Measurements from ENCODE around the gene FAM9A.
A peak's percentile ranks its signal among the peaks of the same experiment; 100 is the strongest.

The FAM9A gene

GRCh38 chrX:8755116-8755515 lies 46.1 kb downstream of the FAM9A start:
- no peaks in the 10 kb centered on the region for H3K36me3 ChIP-seq
- DNase-seq: peak; percentile 42
- H3K27me3 ChIP-seq (ENCODE audit: insufficient read depth, low read depth, severe bottlenecking): peaks cover 12% of the 10 kb centered on the region
- H3K4me3 ChIP-seq (ENCODE audit: low read depth, low read length): no peak overlapping the region
- no peak overlapping the region for H3K27ac ChIP-seq
- TF ChIP-seq CTCF (IDR thresholded peaks at IDR 0.05; ENCODE audit: low read depth, low read length): peak; percentile 63
- no peaks in the 10 kb centered on the region for H3K9me3 ChIP-seq (ENCODE audit: severe bottlenecking)

GRCh38 chrX:8749697-8750096 lies 51.5 kb downstream of the FAM9A start:
- no peaks in the 10 kb centered on the region for H3K36me3 ChIP-seq
- no peak for DNase-seq
- no peaks in the 10 kb centered on the region for H3K9me3 ChIP-seq (ENCODE audit: severe bottlenecking)
- no peak overlapping the region for H3K27ac ChIP-seq
- H3K27me3 ChIP-seq (ENCODE audit: insufficient read depth, low read depth, severe bottlenecking): peaks cover 18% of the 10 kb centered on the region
- no peak overlapping the region for H3K4me3 ChIP-seq (ENCODE audit: low read depth, low read length)
- no peak for TF ChIP-seq CTCF (IDR thresholded peaks at IDR 0.05; ENCODE audit: low read depth, low read length)

GRCh38 chrX:8748855-8749254 lies 52.3 kb downstream of the FAM9A start:
- Histone ChIP-seq H3K9me3 (ENCODE audit: severe bottlenecking) (no peaks in the 10 kb centered on the region), H3K4me3 (ENCODE audit: low read depth, low read length) (no peak overlapping the region), H3K27me3 (ENCODE audit: insufficient read depth, low read depth, severe bottlenecking) (peaks cover 18% of the 10 kb centered on the region), H3K27ac (no peak overlapping the region), H3K36me3 (no peaks in the 10 kb centered on the region)
- TF ChIP-seq CTCF (IDR thresholded peaks at IDR 0.05; ENCODE audit: low read depth, low read length): peak; percentile 73
- no peak for DNase-seq

GRCh38 chrX:8743126-8743732 lies 58.0 kb downstream of the FAM9A start:
- no peak overlapping the region for H3K27ac ChIP-seq
- no peaks in the 10 kb centered on the region for H3K36me3 ChIP-seq
- H3K9me3 ChIP-seq (ENCODE audit: severe bottlenecking): no peaks in the 10 kb centered on the region
- peaks cover 5% of the 10 kb centered on the region for H3K27me3 ChIP-seq (ENCODE audit: insufficient read depth, low read depth, severe bottlenecking)
- peak; percentile 54 for DNase-seq
- H3K4me3 ChIP-seq (ENCODE audit: low read depth, low read length): no peak overlapping the region
- peak; percentile 73 for TF ChIP-seq CTCF (IDR thresholded peaks at IDR 0.05; ENCODE audit: low read depth, low read length)

GRCh38 chrX:8741981-8742380 lies 59.2 kb downstream of the FAM9A start:
- H3K36me3 ChIP-seq: no peaks in the 10 kb centered on the region
- H3K4me3 ChIP-seq (ENCODE audit: low read depth, low read length): no peak overlapping the region
- H3K9me3 ChIP-seq (ENCODE audit: severe bottlenecking): no peaks in the 10 kb centered on the region
- H3K27me3 ChIP-seq (ENCODE audit: insufficient read depth, low read depth, severe bottlenecking): peaks cover 3% of the 10 kb centered on the region
- no peak for DNase-seq
- H3K27ac ChIP-seq: no peak overlapping the region
- TF ChIP-seq CTCF (IDR thresholded peaks at IDR 0.05; ENCODE audit: low read depth, low read length): no peak

Measured in WERI-Rb-1 (cell line).